Measurements from ENCODE around the gene SCAF4. TPM values are rescaled to one million over a fixed set of nuclear protein-coding genes. Genes with fewer than 3 reads are reported as not detected.

The SCAF4 gene
- total and polyA plus RNA-seq, 9 of the 15 experiments (the other 6 are each of a cell fraction or from before 2014, with no cell fraction given), result 2.3 to 55.7 (median 17.2) TPM

DNA sequence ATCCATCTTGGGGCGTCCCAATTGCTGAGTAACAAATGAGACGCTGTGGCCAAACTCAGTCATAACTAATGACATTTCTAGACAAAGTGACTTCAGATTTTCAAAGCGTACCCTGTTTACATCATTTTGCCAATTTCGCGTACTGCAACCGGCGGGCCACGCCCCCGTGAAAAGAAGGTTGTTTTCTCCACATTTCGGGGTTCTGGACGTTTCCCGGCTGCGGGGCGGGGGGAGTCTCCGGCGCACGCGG is 72.7 kb downstream of the SCAF4 start:
- no peaks in the 10 kb centered on the region for H3K27me3 ChIP-seq (ENCODE audit: control insufficient read depth in 2 of 2, insufficient read depth in 2 of 2, low read length in 2 of 2)
- no peaks in the 10 kb centered on the region for H3K9me3 ChIP-seq (replicated peaks; ENCODE audit: control insufficient read depth, insufficient read depth, low read depth, low read length)
- ChIA-PET CTCF (ENCODE audit: low intra/inter-chr PET ratio) (no interaction called here), POLR2A (interaction anchor here (1.0 kb wide), 1 partner anchor 70 kb away, joined by 3 read pairs; no protein-coding TSS in a partner anchor)
- BruUV-seq (replicated peaks), result no TSS peak
- peaks cover 17 to 28% of the 10 kb centered on the region in 2 experiments; a peak in 4 of 5 replicates for H3K4me1 ChIP-seq (replicated peaks in 1 of 2; ENCODE audit: control insufficient read depth in 2 of 2, insufficient read depth in 2 of 2, low read length in 2 of 2)
- no peaks in the 10 kb centered on the region for H3K9me1 ChIP-seq (ENCODE audit: control insufficient read depth, insufficient read depth, low read length)
- ATAC-seq (peak; percentile 27), DNase-seq (ENCODE audit: extremely low read depth in 1 of 4, low spot score in 3 of 4) (peak in 1 of 4 experiments; percentile 44), FAIRE-seq (no peak)
- H4K20me1 ChIP-seq (replicated peaks; ENCODE audit: control insufficient read depth, insufficient read depth, low read length), result peaks cover 17% of the 10 kb centered on the region; the same call in 1 of the 2 replicates
- peak overlapping the region; percentile 98 for H3K4me2 ChIP-seq (ENCODE audit: insufficient read depth, low read length)
- intact Hi-C loops (cut with micrococcal nuclease), result no loop called here
- H3K27ac ChIP-seq (ENCODE audit: extremely low read depth, low read depth, low read length), result peak overlapping the region; percentile 96
- in situ Hi-C loops (cut with MboI), result no loop called here
- WGBS (ENCODE audit: insufficient coverage, low coverage, missing lambda C conversion rate), result under 1% methylated on average over 16 of the region's 18 CpGs
- H3K36me3 ChIP-seq (ENCODE audit: control insufficient read depth, insufficient read depth, low read length), result peaks cover 32% of the 10 kb centered on the region
- peak overlapping the region; percentile 71 for H3K4me3 ChIP-seq
- H3K79me2 ChIP-seq (ENCODE audit: control insufficient read depth, insufficient read depth, low read length), result peaks cover 46% of the 10 kb centered on the region
- H2AFZ ChIP-seq (ENCODE audit: low read depth, low read length), result peak overlapping the region; percentile 96
- H3K9ac ChIP-seq (ENCODE audit: insufficient read depth in 1 of 2, low read depth in 2 of 2, low read length in 2 of 2), result peak overlapping the region; percentile 77 to 90; a peak in 3 of 4 replicates
- TF ChIP-seq ZNF224 (CRISPR knock-in tag; IDR thresholded peaks at IDR 0.05) (no peak), MYBL2 (IDR thresholded peaks at IDR 0.05; ENCODE audit: low read depth) (no peak), MYBL2 (CRISPR knock-in tag; IDR thresholded peaks at IDR 0.05; ENCODE audit: borderline replicate concordance) (no peak), SMAD4 (CRISPR knock-in tag; conservative IDR thresholded peaks at IDR 0.05) (no peak), NR4A1 (CRISPR knock-in tag; IDR thresholded peaks at IDR 0.05) (no peak), NR4A1 (tag; IDR thresholded peaks at IDR 0.05) (no peak), NR1H2 (CRISPR knock-in tag; IDR thresholded peaks at IDR 0.05) (no peak), ZNF764 (CRISPR knock-in tag; IDR thresholded peaks at IDR 0.05; ENCODE audit: low read depth) (no peak), ZNF57 (CRISPR knock-in tag; IDR thresholded peaks at IDR 0.05) (no peak), ZNF24 (IDR thresholded peaks at IDR 0.05) (no peak), RHOXF2B (CRISPR knock-in tag; conservative IDR thresholded peaks at IDR 0.05) (no peak)
- TF ChIP-seq, protein P1, sequence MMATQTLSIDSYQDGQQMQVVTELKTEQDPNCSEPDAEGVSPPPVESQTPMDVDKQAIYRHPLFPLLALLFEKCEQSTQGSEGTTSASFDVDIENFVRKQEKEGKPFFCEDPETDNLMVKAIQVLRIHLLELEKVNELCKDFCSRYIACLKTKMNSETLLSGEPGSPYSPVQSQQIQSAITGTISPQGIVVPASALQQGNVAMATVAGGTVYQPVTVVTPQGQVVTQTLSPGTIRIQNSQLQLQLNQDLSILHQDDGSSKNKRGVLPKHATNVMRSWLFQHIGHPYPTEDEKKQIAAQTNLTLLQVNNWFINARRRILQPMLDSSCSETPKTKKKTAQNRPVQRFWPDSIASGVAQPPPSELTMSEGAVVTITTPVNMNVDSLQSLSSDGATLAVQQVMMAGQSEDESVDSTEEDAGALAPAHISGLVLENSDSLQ (IDR thresholded peaks at IDR 0.05), result peak; percentile 33; the same call in 1 of the 2 replicates
- TF ChIP-seq, protein P2, sequence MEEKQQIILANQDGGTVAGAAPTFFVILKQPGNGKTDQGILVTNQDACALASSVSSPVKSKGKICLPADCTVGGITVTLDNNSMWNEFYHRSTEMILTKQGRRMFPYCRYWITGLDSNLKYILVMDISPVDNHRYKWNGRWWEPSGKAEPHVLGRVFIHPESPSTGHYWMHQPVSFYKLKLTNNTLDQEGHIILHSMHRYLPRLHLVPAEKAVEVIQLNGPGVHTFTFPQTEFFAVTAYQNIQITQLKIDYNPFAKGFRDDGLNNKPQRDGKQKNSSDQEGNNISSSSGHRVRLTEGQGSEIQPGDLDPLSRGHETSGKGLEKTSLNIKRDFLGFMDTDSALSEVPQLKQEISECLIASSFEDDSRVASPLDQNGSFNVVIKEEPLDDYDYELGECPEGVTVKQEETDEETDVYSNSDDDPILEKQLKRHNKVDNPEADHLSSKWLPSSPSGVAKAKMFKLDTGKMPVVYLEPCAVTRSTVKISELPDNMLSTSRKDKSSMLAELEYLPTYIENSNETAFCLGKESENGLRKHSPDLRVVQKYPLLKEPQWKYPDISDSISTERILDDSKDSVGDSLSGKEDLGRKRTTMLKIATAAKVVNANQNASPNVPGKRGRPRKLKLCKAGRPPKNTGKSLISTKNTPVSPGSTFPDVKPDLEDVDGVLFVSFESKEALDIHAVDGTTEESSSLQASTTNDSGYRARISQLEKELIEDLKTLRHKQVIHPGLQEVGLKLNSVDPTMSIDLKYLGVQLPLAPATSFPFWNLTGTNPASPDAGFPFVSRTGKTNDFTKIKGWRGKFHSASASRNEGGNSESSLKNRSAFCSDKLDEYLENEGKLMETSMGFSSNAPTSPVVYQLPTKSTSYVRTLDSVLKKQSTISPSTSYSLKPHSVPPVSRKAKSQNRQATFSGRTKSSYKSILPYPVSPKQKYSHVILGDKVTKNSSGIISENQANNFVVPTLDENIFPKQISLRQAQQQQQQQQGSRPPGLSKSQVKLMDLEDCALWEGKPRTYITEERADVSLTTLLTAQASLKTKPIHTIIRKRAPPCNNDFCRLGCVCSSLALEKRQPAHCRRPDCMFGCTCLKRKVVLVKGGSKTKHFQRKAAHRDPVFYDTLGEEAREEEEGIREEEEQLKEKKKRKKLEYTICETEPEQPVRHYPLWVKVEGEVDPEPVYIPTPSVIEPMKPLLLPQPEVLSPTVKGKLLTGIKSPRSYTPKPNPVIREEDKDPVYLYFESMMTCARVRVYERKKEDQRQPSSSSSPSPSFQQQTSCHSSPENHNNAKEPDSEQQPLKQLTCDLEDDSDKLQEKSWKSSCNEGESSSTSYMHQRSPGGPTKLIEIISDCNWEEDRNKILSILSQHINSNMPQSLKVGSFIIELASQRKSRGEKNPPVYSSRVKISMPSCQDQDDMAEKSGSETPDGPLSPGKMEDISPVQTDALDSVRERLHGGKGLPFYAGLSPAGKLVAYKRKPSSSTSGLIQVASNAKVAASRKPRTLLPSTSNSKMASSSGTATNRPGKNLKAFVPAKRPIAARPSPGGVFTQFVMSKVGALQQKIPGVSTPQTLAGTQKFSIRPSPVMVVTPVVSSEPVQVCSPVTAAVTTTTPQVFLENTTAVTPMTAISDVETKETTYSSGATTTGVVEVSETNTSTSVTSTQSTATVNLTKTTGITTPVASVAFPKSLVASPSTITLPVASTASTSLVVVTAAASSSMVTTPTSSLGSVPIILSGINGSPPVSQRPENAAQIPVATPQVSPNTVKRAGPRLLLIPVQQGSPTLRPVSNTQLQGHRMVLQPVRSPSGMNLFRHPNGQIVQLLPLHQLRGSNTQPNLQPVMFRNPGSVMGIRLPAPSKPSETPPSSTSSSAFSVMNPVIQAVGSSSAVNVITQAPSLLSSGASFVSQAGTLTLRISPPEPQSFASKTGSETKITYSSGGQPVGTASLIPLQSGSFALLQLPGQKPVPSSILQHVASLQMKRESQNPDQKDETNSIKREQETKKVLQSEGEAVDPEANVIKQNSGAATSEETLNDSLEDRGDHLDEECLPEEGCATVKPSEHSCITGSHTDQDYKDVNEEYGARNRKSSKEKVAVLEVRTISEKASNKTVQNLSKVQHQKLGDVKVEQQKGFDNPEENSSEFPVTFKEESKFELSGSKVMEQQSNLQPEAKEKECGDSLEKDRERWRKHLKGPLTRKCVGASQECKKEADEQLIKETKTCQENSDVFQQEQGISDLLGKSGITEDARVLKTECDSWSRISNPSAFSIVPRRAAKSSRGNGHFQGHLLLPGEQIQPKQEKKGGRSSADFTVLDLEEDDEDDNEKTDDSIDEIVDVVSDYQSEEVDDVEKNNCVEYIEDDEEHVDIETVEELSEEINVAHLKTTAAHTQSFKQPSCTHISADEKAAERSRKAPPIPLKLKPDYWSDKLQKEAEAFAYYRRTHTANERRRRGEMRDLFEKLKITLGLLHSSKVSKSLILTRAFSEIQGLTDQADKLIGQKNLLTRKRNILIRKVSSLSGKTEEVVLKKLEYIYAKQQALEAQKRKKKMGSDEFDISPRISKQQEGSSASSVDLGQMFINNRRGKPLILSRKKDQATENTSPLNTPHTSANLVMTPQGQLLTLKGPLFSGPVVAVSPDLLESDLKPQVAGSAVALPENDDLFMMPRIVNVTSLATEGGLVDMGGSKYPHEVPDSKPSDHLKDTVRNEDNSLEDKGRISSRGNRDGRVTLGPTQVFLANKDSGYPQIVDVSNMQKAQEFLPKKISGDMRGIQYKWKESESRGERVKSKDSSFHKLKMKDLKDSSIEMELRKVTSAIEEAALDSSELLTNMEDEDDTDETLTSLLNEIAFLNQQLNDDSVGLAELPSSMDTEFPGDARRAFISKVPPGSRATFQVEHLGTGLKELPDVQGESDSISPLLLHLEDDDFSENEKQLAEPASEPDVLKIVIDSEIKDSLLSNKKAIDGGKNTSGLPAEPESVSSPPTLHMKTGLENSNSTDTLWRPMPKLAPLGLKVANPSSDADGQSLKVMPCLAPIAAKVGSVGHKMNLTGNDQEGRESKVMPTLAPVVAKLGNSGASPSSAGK (IDR thresholded peaks at IDR 0.05), result peak; percentile 85

Data from K562 (cell line).